OCI-LY1 (cell line): Measurements from ENCODE around the gene LINGO3.

Experiments
- EZH2 ChIP-seq: fragments of 200-600 bp; sonication (generic), shearing (Covaris generic); IDR thresholded peaks from 2 replicates; pipeline ENCODE4 v1.8.0; 2017; ENCODE audit warnings: borderline replicate concordance, mixed run types, mild to moderate bottlenecking, antibody characterized with exemption, low read length, moderate library complexity, mixed read lengths
- TF ChIP-seq, protein P1 (sequence below): fragments of 200-600 bp; sonication (generic), shearing (Covaris generic); IDR thresholded peaks from 2 replicates; pipeline ENCODE4 v1.5.1; 2017; ENCODE audit warnings: mild to moderate bottlenecking, antibody characterized with exemption, low read length, moderate library complexity, mixed read lengths

- TF ChIP-seq, protein P1, sequence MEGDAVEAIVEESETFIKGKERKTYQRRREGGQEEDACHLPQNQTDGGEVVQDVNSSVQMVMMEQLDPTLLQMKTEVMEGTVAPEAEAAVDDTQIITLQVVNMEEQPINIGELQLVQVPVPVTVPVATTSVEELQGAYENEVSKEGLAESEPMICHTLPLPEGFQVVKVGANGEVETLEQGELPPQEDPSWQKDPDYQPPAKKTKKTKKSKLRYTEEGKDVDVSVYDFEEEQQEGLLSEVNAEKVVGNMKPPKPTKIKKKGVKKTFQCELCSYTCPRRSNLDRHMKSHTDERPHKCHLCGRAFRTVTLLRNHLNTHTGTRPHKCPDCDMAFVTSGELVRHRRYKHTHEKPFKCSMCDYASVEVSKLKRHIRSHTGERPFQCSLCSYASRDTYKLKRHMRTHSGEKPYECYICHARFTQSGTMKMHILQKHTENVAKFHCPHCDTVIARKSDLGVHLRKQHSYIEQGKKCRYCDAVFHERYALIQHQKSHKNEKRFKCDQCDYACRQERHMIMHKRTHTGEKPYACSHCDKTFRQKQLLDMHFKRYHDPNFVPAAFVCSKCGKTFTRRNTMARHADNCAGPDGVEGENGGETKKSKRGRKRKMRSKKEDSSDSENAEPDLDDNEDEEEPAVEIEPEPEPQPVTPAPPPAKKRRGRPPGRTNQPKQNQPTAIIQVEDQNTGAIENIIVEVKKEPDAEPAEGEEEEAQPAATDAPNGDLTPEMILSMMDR = no peak; the same call in 1 of the 2 replicates
- no peak for TF ChIP-seq EZH2
These were observed 38.5 kb downstream of the LINGO3 start for GRCh38 chr19:2269244-2270156.
